Gastroesophageal sphincter (tissue), 3 donors: ENCODE data around the gene FNDC3B.
A peak's percentile ranks its signal among the peaks of the same experiment; 100 is the strongest.

Experiments used
- EP300 ChIP-seq: sonication (generic); formaldehyde crosslinking; IDR thresholded peaks from one replicate; pipeline ENCODE4 v1.6.1; 2017; ENCODE audit warnings: antibody characterized with exemption, mild to moderate bottlenecking
- POLR2A ChIP-seq, 2 donors: fragments of 450-650 bp; IDR thresholded peaks; one replicate each; pipeline ENCODE4 v1.6.1; 2017; ENCODE audit warnings: antibody characterized with exemption in 2 of 2, mild to moderate bottlenecking in 2 of 2, moderate library complexity in 1 of 2
- POLR2AphosphoS5 ChIP-seq: sonication (generic); formaldehyde crosslinking; IDR thresholded peaks from one replicate; pipeline ENCODE4 v1.6.1; 2017; ENCODE audit warnings: antibody characterized with exemption
- TF ChIP-seq, protein P1 (sequence below), 4 experiments: fragments of 200-600 bp in 2 of 4; fragments of 450-650 bp in 2 of 4; sonication (generic) in 1 of 4; IDR thresholded peaks; one replicate each; pipeline ENCODE4 v1.5.1; 2017 to 2019; ENCODE audit warnings: antibody characterized with exemption in 4 of 4, mild to moderate bottlenecking in 2 of 4, moderate library complexity in 2 of 4

DNA sequence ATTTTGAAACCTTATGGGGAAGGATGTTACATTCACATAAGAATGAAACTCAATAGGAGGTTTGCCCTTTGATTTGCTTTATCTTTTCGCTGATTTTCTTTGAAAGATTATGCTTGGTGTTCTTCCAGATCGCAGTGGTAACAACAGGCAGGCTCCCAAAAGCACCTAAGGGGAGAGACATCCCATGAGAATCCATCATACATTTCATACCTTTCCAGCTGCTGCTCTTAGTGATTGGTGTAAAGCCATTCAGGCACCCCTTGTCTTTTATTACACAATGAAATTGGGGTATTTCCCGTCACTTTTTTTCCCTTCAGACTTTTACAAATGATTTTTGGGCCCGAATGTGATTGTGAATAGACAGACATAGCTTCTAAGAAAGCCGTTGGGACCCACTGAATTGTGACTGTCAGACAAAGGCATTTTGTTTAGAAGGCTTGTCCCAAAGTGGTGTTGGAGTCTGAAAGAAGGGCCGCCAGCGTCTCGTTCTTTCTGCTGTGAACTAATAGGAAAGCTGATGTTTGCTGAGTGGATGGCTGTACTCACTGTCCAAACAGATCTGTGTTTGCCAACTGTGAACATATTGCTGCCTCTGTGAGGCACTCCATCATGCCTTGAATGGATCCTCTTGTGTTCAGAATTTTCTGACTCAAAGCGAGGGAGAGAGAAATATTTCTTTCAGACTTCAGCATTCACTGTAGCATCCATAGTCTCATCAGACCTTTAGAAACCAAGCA is 164.3 kb downstream of the FNDC3B start:
- TF ChIP-seq POLR2AphosphoS5 (peak; percentile 5), EP300 (no peak), POLR2A (IDR thresholded peaks at IDR 0.05) (no peak)
- TF ChIP-seq, protein P1, sequence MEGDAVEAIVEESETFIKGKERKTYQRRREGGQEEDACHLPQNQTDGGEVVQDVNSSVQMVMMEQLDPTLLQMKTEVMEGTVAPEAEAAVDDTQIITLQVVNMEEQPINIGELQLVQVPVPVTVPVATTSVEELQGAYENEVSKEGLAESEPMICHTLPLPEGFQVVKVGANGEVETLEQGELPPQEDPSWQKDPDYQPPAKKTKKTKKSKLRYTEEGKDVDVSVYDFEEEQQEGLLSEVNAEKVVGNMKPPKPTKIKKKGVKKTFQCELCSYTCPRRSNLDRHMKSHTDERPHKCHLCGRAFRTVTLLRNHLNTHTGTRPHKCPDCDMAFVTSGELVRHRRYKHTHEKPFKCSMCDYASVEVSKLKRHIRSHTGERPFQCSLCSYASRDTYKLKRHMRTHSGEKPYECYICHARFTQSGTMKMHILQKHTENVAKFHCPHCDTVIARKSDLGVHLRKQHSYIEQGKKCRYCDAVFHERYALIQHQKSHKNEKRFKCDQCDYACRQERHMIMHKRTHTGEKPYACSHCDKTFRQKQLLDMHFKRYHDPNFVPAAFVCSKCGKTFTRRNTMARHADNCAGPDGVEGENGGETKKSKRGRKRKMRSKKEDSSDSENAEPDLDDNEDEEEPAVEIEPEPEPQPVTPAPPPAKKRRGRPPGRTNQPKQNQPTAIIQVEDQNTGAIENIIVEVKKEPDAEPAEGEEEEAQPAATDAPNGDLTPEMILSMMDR (IDR thresholded peaks at IDR 0.05), result no peak
